22Rv1 (cell line): ENCODE data around the gene ZNF543.

Experiments
- ZFX ChIP-seq: fragments of 450-650 bp; IDR thresholded peaks from 2 replicates; pipeline ENCODE4 v1.6.1; 2017; ENCODE audit warnings: antibody characterized with exemption, borderline replicate concordance
- TF ChIP-seq, protein P1 (sequence below): fragments of 450-650 bp; IDR thresholded peaks from 2 replicates; pipeline ENCODE4 v1.5.1; 2017; ENCODE audit warnings: mild to moderate bottlenecking

- TF ChIP-seq, protein P1, sequence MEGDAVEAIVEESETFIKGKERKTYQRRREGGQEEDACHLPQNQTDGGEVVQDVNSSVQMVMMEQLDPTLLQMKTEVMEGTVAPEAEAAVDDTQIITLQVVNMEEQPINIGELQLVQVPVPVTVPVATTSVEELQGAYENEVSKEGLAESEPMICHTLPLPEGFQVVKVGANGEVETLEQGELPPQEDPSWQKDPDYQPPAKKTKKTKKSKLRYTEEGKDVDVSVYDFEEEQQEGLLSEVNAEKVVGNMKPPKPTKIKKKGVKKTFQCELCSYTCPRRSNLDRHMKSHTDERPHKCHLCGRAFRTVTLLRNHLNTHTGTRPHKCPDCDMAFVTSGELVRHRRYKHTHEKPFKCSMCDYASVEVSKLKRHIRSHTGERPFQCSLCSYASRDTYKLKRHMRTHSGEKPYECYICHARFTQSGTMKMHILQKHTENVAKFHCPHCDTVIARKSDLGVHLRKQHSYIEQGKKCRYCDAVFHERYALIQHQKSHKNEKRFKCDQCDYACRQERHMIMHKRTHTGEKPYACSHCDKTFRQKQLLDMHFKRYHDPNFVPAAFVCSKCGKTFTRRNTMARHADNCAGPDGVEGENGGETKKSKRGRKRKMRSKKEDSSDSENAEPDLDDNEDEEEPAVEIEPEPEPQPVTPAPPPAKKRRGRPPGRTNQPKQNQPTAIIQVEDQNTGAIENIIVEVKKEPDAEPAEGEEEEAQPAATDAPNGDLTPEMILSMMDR, result no peak
- no peak for TF ChIP-seq ZFX
Measured at GRCh38 chr19:57350877-57351805, 30.9 kb downstream of the ZNF543 start, which contains the start of gene ZNF304.
